Fibroblast of lung (primary cell): ENCODE measurements around the gene ATAD3B. TPM values are rescaled to one million over a fixed set of nuclear protein-coding genes. Genes with fewer than 3 reads are reported as not detected.

Source experiments
- DNase-seq, 2 donors: peaks; one replicate each; pipeline versions ENCODE4 v3.0.0 to v3.0.0-alpha.2; 2010; ENCODE audit warnings: low read depth in 2 of 2
- H2AFZ ChIP-seq: 2 replicates; pipeline ENCODE4 v1.5.1; 2012; ENCODE audit warnings: low read length, control low read depth, inconsistent platforms
- H3K27ac ChIP-seq: 2 replicates; pipeline ENCODE4 v1.5.1; 2011; ENCODE audit warnings: low read length, control low read depth; ENCODE audit not compliant: insufficient read depth
- H3K27me3 ChIP-seq: 2 replicates; pipeline ENCODE4 v1.5.1; 2011; ENCODE audit warnings: mild to moderate bottlenecking, low read length; ENCODE audit not compliant: control insufficient read depth, insufficient read depth
- H3K36me3 ChIP-seq: 2 replicates; pipeline ENCODE4 v1.5.1; 2011; ENCODE audit warnings: low read length; ENCODE audit not compliant: control insufficient read depth, insufficient read depth
- H3K4me1 ChIP-seq: 2 replicates; pipeline ENCODE4 v1.5.1; 2011; ENCODE audit warnings: low read length; ENCODE audit not compliant: control insufficient read depth, insufficient read depth; ENCODE audit errors: extremely low read depth
- H3K4me2 ChIP-seq: 2 replicates; pipeline ENCODE4 v1.5.1; 2011; ENCODE audit warnings: low read length, control low read depth; ENCODE audit not compliant: insufficient read depth; ENCODE audit errors: extremely low read depth
- H3K4me3 ChIP-seq, 4 experiments: fragments of 200-600 bp in 1 of 4; sonication (generic) in 1 of 4; replicated peaks in 1 of 4; 2 replicates each; pipeline ENCODE4 v1.5.1; 2011 to 2016; ENCODE audit warnings: low read length in 4 of 4, low read depth in 3 of 4, mild to moderate bottlenecking in 3 of 4, control low read depth in 2 of 4, inconsistent platforms in 1 of 4, mixed read lengths in 1 of 4; ENCODE audit not compliant: insufficient read depth in 1 of 4; ENCODE audit errors: control extremely low read depth in 1 of 4
- H3K79me2 ChIP-seq: 2 replicates; pipeline ENCODE4 v1.5.1; 2012; ENCODE audit warnings: mild to moderate bottlenecking, low read length, inconsistent platforms; ENCODE audit not compliant: control insufficient read depth, insufficient read depth
- H3K9ac ChIP-seq: 2 replicates; pipeline ENCODE4 v1.5.1; 2011; ENCODE audit warnings: mild to moderate bottlenecking, low read length, control low read depth; ENCODE audit not compliant: insufficient read depth
- H3K9me3 ChIP-seq: 2 replicates; pipeline ENCODE4 v1.5.1; 2012; ENCODE audit warnings: low read depth, low read length; ENCODE audit not compliant: control insufficient read depth, insufficient read depth
- H4K20me1 ChIP-seq: 2 replicates; pipeline ENCODE4 v1.5.1; 2011; ENCODE audit warnings: low read length; ENCODE audit not compliant: control insufficient read depth, insufficient read depth; ENCODE audit errors: extremely low read depth
- CTCF ChIP-seq, 2 donors: IDR thresholded peaks in 1 of 2; conservative IDR thresholded peaks in 1 of 2; 1 replicate in 1 of 2; 2 replicates in 1 of 2; pipeline ENCODE4 v1.5.1; 2011 to 2012; ENCODE audit warnings: low read length in 2 of 2, control low read depth in 1 of 2, inconsistent platforms in 1 of 2, low read depth in 1 of 2, mild to moderate bottlenecking in 1 of 2
- EZH2 ChIP-seq: IDR thresholded peaks from 2 replicates; pipeline ENCODE4 v1.5.1; 2012; ENCODE audit warnings: low read length, control low read depth, mild to moderate bottlenecking; ENCODE audit errors: missing control alignments
- polyA plus RNA-seq, 2 donors: library from polyadenylated mRNA; depleted of rRNA in 1 of 2; stranded (reverse) in 1 of 2; unstranded in 1 of 2; fragments of >200 nt; gene quantifications; 2 replicates each; pipeline ENCODE4 v1.2.1, GENCODE V29; 2011 to 2012; ENCODE audit warnings: missing spikeins in 1 of 2
- total RNA-seq: library from RNA; depleted of rRNA; stranded (reverse); fragments of >200 nt; gene quantifications from 2 replicates; pipeline ENCODE4 v1.2.1, GENCODE V29; 2014

The ATAD3B gene
- total and polyA plus RNA-seq, 2 donors (not counting 1 experiment from before 2014, with no cell fraction given): 7.0 to 15.0 TPM

- Histone ChIP-seq H4K20me1 (peaks cover 3% of the 10 kb centered on the region), H3K36me3 (peaks cover 22% of the 10 kb centered on the region)
- no peak for DNase-seq
Observed at GRCh38 chr1:1536938-1537546, 65.5 kb downstream of the ATAD3B start.

GRCh38 chr1:1537626-1538250 is 66.2 kb downstream of the ATAD3B start:
- H3K27me3 ChIP-seq: no peaks in the 10 kb centered on the region
- no peak overlapping the region for H3K4me2 ChIP-seq
- H3K36me3 ChIP-seq: peaks cover 26% of the 10 kb centered on the region
- H4K20me1 ChIP-seq: peaks cover 3% of the 10 kb centered on the region
- H2AFZ ChIP-seq: no peak overlapping the region
- H3K27ac ChIP-seq: no peak overlapping the region
- TF ChIP-seq EZH2 (no peak), CTCF (conservative IDR thresholded peaks at IDR 0.05 in 1 of 2, IDR thresholded peaks at IDR 0.05 in 1 of 2; ENCODE audit: low read depth in 1 of 2, low read length in 2 of 2) (no peak)
- no peak overlapping the region for H3K9ac ChIP-seq
- H3K4me1 ChIP-seq: peaks cover 6% of the 10 kb centered on the region
- peaks cover 26% of the 10 kb centered on the region for H3K79me2 ChIP-seq
- no peaks in the 10 kb centered on the region for H3K9me3 ChIP-seq
- no peak for DNase-seq
- H3K4me3 ChIP-seq: no peak overlapping the region

More at GRCh38 chr1:1536938-1537546, 65.5 kb downstream of the ATAD3B start:
- Histone ChIP-seq H3K4me1 (peaks cover 6% of the 10 kb centered on the region), H2AFZ (no peak overlapping the region), H3K27ac (no peak overlapping the region), H3K9ac (no peak overlapping the region), H3K4me2 (no peak overlapping the region), H3K79me2 (peaks cover 26% of the 10 kb centered on the region), H3K27me3 (no peaks in the 10 kb centered on the region), H3K9me3 (no peaks in the 10 kb centered on the region), H3K4me3 (no peak overlapping the region)
- TF ChIP-seq CTCF (conservative IDR thresholded peaks at IDR 0.05 in 1 of 2, IDR thresholded peaks at IDR 0.05 in 1 of 2; ENCODE audit: low read depth in 1 of 2, low read length in 2 of 2): no peak
- no peak for TF ChIP-seq EZH2

- H3K4me2 ChIP-seq: peak overlapping the region; percentile 69
- H3K9me3 ChIP-seq: no peaks in the 10 kb centered on the region
Observed at GRCh38 chr1:1538334-1538733, 66.8 kb downstream of the ATAD3B start.

More at GRCh38 chr1:1538334-1538733, 66.8 kb downstream of the ATAD3B start:
- DNase-seq: no peak
- Histone ChIP-seq H3K79me2 (peaks cover 26% of the 10 kb centered on the region), H3K9ac (no peak overlapping the region), H3K4me3 (peak overlapping the region in 1 of 4 experiments; percentile 66), H2AFZ (no peak overlapping the region), H4K20me1 (peaks cover 3% of the 10 kb centered on the region), H3K4me1 (peaks cover 6% of the 10 kb centered on the region), H3K27ac (no peak overlapping the region), H3K36me3 (peaks cover 30% of the 10 kb centered on the region), H3K27me3 (no peaks in the 10 kb centered on the region)
- TF ChIP-seq EZH2 (no peak), CTCF (conservative IDR thresholded peaks at IDR 0.05 in 1 of 2, IDR thresholded peaks at IDR 0.05 in 1 of 2; ENCODE audit: low read depth in 1 of 2, low read length in 2 of 2) (no peak)
